Right atrium auricular region (tissue), 2 donors: ENCODE measurements around the gene IRF3. TPM values are rescaled to one million over a fixed set of nuclear protein-coding genes. Genes with fewer than 3 reads are reported as not detected.

Experiments
- DNase-seq: peaks from one replicate; pipeline ENCODE4 v3.0.0-alpha.2; 2019; ENCODE audit warnings: low spot score
- H3K27ac ChIP-seq, 2 donors: fragments of 200-600 bp; sonication (generic); 1 replicate in 1 of 2; 2 replicates in 1 of 2; pipeline ENCODE4 v1.5.1; 2016 to 2019
- H3K27me3 ChIP-seq, 2 donors: fragments of 200-600 bp; sonication (generic); one replicate each; pipeline versions ENCODE4 v1.5.1 to v1.6.0; 2017 to 2019
- H3K36me3 ChIP-seq: fragments of 200-600 bp; sonication (generic); one replicate; pipeline ENCODE4 v1.5.1; 2016
- H3K4me1 ChIP-seq, 2 donors: fragments of 200-600 bp; sonication (generic); one replicate each; pipeline versions ENCODE4 v1.5.1 to v1.6.0; 2017 to 2019
- H3K4me3 ChIP-seq, 2 donors: fragments of 200-600 bp; sonication (generic); 1 replicate in 1 of 2; 2 replicates in 1 of 2; pipeline ENCODE4 v1.5.1; 2017 to 2019; ENCODE audit warnings: mild to moderate bottlenecking in 1 of 2, moderate library complexity in 1 of 2
- H3K9me3 ChIP-seq, 2 donors: fragments of 200-600 bp; sonication (generic); one replicate each; pipeline ENCODE4 v1.5.1; 2019
- total RNA-seq, 2 donors: library from RNA; depleted of rRNA; stranded (reverse); fragments of >200 nt; gene quantifications; one replicate each; pipeline ENCODE4 v1.1.0, GENCODE V29; 2016
- TF ChIP-seq, protein P1 (sequence below), 2 donors: fragments of 200-600 bp; sonication (generic); IDR thresholded peaks; one replicate each; pipeline ENCODE4 v1.5.1; 2019; ENCODE audit warnings: antibody characterized with exemption in 2 of 2

IRF3 gene
- total RNA-seq, 2 donors from 2014 or later, result 33.2 to 34.0 TPM

DNA sequence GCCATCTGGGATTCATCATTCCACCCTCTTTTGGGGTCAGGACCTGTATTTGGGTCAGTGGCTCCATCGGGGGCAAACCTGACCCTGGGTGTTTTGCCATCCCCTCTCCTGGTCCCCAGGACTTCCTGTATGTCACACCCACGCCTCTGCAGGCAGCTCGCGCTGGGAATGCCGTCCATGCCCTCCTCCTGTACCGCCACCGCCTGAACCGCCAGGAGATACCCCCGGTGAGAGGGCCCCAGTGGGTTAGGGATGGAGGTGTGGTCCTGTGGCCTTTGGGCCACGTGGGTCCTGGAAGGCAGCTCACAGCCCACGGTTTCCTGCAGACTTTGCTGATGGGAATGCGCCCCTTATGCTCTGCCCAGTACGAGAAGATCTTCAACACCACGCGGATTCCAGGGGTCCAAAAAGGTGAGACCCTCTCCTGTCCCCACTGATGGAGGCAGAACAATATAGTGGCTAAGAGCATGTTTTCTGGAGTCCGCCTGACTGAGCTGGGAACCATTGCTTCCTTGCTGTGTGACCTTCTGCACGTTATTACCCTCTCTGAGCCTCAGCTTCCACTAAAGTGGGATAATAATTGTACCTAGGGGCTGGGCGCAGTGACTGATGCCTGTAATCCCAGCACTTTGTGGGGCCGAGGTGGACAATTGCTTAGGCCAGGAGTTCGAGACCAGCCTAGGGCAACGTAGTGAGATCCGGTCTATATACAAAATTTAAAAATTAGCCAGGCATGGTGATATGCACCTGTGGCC lies 39.4 kb upstream of the IRF3 start:
- H3K27ac ChIP-seq, result no peak overlapping the region
- H3K36me3 ChIP-seq, result no peaks in the 10 kb centered on the region
- H3K4me3 ChIP-seq, result no peak overlapping the region
- DNase-seq, result no peak
- H3K4me1 ChIP-seq, result no peaks in the 10 kb centered on the region
- no peaks in the 10 kb centered on the region for H3K27me3 ChIP-seq
- TF ChIP-seq, protein P1, sequence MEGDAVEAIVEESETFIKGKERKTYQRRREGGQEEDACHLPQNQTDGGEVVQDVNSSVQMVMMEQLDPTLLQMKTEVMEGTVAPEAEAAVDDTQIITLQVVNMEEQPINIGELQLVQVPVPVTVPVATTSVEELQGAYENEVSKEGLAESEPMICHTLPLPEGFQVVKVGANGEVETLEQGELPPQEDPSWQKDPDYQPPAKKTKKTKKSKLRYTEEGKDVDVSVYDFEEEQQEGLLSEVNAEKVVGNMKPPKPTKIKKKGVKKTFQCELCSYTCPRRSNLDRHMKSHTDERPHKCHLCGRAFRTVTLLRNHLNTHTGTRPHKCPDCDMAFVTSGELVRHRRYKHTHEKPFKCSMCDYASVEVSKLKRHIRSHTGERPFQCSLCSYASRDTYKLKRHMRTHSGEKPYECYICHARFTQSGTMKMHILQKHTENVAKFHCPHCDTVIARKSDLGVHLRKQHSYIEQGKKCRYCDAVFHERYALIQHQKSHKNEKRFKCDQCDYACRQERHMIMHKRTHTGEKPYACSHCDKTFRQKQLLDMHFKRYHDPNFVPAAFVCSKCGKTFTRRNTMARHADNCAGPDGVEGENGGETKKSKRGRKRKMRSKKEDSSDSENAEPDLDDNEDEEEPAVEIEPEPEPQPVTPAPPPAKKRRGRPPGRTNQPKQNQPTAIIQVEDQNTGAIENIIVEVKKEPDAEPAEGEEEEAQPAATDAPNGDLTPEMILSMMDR (IDR thresholded peaks at IDR 0.05), result no peak
- no peaks in the 10 kb centered on the region for H3K9me3 ChIP-seq

DNA sequence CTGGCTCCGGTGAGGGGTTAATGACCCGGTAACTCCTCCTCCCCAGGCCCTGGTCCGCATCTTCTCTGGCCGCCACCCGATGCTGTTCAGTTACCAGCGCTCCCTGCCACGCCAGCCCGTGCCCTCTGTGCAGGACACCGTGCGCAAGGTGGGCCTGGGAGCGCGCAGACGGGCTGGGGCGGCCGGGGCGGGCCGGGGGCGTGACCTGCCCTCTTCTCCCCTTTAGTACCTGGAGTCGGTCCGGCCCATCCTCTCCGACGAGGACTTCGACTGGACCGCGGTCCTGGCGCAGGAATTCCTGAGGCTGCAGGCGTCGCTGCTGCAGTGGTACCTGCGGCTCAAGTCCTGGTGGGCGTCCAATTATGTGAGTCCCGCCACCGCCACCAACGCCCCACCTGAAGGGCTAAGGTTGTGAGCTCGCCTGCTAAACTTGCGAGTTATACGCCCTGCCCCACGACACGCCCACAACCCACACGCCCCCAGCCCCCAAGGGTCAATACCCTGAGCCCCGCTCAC lies 35.7 kb upstream of the IRF3 start:
- Histone ChIP-seq H3K27ac (no peak overlapping the region), H3K36me3 (no peaks in the 10 kb centered on the region), H3K4me3 (no peak overlapping the region), H3K4me1 (no peaks in the 10 kb centered on the region), H3K9me3 (no peaks in the 10 kb centered on the region), H3K27me3 (no peaks in the 10 kb centered on the region)
- DNase-seq, result no peak
- TF ChIP-seq, protein P1 (IDR thresholded peaks at IDR 0.05), result no peak

DNA sequence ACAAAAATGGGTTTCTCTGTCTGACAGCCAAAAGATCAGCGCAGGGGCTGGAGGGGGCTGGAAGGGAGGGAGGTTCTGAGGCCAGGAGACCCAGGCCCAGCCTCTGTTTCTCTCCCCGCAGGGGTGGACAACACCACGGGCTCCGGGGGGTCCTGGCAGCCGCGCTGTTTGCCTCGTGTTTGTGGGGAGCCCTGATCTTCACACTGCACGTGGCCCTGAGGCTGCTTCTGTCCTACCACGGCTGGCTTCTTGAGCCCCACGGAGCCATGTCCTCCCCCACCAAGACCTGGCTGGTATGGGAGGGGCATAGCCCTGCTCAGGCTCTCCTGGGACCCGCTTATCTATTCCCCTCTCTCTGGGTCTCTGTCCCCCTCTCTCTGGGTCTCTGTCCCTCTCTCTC lies 34.9 kb upstream of the IRF3 start:
- H3K4me3 ChIP-seq, result no peak overlapping the region
- H3K4me1 ChIP-seq, result no peaks in the 10 kb centered on the region
- H3K27ac ChIP-seq, result no peak overlapping the region
- no peaks in the 10 kb centered on the region for H3K27me3 ChIP-seq
- H3K36me3 ChIP-seq, result no peaks in the 10 kb centered on the region
- no peaks in the 10 kb centered on the region for H3K9me3 ChIP-seq
- DNase-seq, result no peak
- TF ChIP-seq, protein P1 (IDR thresholded peaks at IDR 0.05), result no peak

DNA sequence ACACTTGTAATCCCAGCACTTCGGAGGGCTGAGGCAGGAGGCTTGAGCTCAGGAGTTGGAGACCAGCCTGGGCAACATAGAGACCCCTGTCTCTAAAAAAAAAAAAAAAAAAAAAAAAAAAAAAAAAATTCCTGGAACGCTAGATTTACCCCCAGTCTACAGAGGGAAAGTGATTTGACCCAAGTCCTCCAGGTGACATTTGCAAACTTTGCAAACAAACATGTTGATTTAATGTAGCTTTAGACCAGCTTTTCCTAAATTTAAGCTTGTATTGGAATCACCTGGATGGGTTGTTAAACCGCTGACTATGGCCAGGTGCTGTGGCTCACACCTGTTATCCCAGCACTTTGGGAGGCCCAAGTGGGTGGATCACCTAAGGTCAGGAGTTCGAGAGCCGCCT lies 33.7 kb upstream of the IRF3 start:
- TF ChIP-seq, protein P1 (IDR thresholded peaks at IDR 0.05), result no peak
- Histone ChIP-seq H3K9me3 (no peaks in the 10 kb centered on the region), H3K4me1 (no peaks in the 10 kb centered on the region), H3K4me3 (no peak overlapping the region), H3K27me3 (no peaks in the 10 kb centered on the region), H3K27ac (no peak overlapping the region), H3K36me3 (no peaks in the 10 kb centered on the region)
- DNase-seq, result no peak

DNA sequence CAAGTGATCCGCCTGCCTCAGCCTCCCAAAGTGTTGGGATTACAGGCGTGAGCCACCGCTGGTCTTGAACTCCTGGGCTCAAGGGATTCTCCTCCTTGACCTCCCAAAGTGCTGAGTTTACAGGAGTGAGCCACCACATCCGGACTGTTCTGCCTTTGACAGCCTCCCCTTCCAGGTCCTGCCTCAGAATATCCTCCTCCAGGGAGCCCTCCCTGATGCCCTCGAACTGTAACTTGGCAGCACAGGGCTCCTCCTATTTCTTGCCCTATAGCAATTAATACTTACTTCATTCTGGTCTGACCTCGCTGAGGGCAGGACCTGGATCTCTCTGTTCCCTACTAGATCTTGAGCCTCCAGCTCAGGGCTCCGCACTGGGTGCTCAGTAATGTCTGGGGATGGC lies 31.2 kb upstream of the IRF3 start:
- TF ChIP-seq, protein P1 (IDR thresholded peaks at IDR 0.05), result no peak
- no peaks in the 10 kb centered on the region for H3K27me3 ChIP-seq
- no peak for DNase-seq
- no peaks in the 10 kb centered on the region for H3K4me1 ChIP-seq
- H3K36me3 ChIP-seq, result no peaks in the 10 kb centered on the region
- H3K9me3 ChIP-seq, result no peaks in the 10 kb centered on the region
- no peak overlapping the region for H3K27ac ChIP-seq
- no peak overlapping the region for H3K4me3 ChIP-seq

DNA sequence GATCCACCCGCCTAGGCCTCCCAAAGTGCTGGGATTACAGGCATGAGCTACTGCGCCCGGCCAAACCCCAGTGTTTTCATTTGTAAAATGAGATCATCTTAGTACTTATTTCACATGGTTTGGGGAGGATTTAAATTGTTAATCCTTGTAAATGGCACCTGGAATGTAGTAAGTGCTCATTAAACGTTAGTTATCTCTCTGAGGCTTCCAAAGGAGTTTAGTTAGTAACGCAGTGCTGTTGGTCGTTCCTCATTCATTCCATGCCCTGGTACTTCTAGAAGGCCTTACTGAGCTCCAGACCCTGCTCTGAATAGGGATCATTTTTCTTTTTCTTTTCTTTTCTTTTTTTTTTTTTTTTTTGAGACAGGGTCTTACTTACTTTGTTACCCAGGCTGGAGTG lies 30.5 kb upstream of the IRF3 start:
- TF ChIP-seq, protein P1 (IDR thresholded peaks at IDR 0.05), result no peak
- H3K9me3 ChIP-seq, result no peaks in the 10 kb centered on the region
- no peak for DNase-seq

More for the DNA sequence above, 30.5 kb upstream of the IRF3 start:
- Histone ChIP-seq H3K4me3 (no peak overlapping the region), H3K4me1 (peaks cover 0 to 7% of the 10 kb centered on the region in 2 donors), H3K27me3 (no peaks in the 10 kb centered on the region), H3K36me3 (no peaks in the 10 kb centered on the region), H3K27ac (no peak overlapping the region)
